ENCODE results near the gene ST8SIA6.

Gene ST8SIA6

DNA sequence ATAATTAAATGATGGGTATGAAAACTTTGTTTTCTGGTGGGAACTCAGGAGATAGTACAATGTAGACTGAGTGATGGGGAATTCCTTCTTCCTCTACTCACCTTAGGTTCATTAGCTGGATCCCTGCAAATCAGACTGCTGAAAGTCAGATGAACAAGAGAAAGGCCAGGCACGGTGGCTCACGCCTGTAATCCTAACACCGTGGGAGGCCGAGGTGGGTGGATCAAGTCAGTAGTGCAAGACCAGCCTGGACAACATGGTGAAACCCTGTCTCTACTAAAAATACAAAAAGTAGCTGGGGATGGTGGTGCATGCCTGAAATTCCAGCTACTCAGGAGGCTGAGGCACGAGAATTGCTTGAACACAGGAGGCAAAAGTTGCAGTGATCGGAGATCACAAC lies 28.7 kb upstream of the ST8SIA6 start:
- in situ Hi-C loops (cut with MboI; ENCODE audit: low pct_unique_long_range_greater_than_20kb, low sequenced_read_pairs, unreplicated experiment), result no loop called here
- no peak for DNase-seq (ENCODE audit: low spot score)
- TF ChIP-seq, protein P1, sequence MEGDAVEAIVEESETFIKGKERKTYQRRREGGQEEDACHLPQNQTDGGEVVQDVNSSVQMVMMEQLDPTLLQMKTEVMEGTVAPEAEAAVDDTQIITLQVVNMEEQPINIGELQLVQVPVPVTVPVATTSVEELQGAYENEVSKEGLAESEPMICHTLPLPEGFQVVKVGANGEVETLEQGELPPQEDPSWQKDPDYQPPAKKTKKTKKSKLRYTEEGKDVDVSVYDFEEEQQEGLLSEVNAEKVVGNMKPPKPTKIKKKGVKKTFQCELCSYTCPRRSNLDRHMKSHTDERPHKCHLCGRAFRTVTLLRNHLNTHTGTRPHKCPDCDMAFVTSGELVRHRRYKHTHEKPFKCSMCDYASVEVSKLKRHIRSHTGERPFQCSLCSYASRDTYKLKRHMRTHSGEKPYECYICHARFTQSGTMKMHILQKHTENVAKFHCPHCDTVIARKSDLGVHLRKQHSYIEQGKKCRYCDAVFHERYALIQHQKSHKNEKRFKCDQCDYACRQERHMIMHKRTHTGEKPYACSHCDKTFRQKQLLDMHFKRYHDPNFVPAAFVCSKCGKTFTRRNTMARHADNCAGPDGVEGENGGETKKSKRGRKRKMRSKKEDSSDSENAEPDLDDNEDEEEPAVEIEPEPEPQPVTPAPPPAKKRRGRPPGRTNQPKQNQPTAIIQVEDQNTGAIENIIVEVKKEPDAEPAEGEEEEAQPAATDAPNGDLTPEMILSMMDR (IDR thresholded peaks at IDR 0.05; ENCODE audit: extremely low read depth, insufficient read depth, missing control alignments), result no peak

DNA sequence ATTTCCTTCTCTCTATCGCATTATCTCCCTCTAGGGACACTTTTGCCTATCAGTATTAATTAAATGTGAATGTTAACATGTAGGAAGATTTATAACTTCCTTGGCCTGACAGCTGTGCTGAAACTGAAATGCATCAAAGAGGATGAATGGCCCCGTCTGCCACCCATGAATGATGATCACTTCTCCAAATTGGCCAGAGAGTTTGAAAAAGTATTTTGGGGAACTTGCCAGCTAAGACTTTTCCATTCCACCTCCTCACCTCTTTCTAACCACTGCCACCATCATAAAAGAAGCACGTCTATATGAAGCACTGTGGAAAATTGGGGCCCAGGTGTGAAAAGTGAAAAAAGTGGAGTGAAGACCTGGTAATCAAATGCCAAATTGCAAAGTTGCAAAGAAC lies 25.4 kb upstream of the ST8SIA6 start:
- TF ChIP-seq, protein P1 (IDR thresholded peaks at IDR 0.05; ENCODE audit: extremely low read depth, insufficient read depth, missing control alignments), result no peak
- in situ Hi-C loops (cut with MboI; ENCODE audit: low pct_unique_long_range_greater_than_20kb, low sequenced_read_pairs, unreplicated experiment), result no loop called here
- DNase-seq (ENCODE audit: low spot score), result no peak

DNA sequence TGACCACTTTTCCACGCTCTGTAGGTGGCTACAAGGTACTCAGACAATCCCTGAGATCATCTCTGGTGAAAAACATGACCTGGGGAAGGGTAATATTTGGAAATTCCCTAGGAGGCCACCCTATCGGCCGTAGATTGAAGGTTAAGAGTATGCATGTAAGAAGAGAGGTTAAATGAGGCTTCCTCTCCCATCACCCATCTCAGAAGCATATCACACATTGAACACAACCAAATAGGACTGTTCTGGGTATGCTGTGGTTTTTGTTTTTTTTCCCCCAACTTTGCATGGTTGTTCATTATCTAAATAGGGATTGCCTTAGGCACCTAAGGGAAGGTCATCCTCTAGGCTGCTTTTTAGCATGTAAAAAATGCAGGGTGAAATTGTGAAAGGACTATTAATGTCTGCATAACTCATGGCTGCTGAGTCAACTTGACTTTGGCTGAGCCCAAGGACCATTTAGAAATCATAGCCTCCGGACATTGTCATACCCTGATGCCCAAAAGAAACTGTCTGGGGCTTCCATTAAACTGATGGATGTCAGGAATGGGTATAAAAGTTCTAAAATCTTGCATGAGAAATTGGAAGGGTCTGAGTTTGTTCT lies 24.7 kb upstream of the ST8SIA6 start:
- TF ChIP-seq, protein P1 (IDR thresholded peaks at IDR 0.05; ENCODE audit: extremely low read depth, insufficient read depth, missing control alignments), result no peak
- in situ Hi-C loops (cut with MboI; ENCODE audit: low pct_unique_long_range_greater_than_20kb, low sequenced_read_pairs, unreplicated experiment), result no loop called here
- no peak for DNase-seq (ENCODE audit: low spot score)

DNA sequence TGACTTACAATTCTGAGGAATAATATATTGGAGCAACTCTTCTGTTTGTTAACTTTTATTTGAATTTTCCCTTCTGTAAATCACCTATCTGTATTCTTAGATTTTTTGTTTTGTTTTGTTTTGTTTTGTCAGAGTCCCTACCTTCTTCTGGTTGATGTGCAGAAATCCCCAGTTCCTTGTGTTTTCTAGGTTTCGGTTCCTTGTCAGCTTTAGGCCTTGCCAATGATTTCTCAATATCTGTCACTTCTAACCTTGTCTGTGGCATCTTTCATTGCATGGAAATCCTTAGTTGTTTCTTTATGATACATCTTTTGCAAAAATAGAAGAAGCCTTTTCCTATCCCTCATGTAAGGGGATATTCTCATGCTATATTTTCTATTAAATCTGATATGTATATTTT lies 21.7 kb upstream of the ST8SIA6 start:
- TF ChIP-seq, protein P1 (IDR thresholded peaks at IDR 0.05; ENCODE audit: extremely low read depth, insufficient read depth, missing control alignments), result no peak
- DNase-seq (ENCODE audit: low spot score), result no peak
- in situ Hi-C loops (cut with MboI; ENCODE audit: low pct_unique_long_range_greater_than_20kb, low sequenced_read_pairs, unreplicated experiment), result no loop called here

DNA sequence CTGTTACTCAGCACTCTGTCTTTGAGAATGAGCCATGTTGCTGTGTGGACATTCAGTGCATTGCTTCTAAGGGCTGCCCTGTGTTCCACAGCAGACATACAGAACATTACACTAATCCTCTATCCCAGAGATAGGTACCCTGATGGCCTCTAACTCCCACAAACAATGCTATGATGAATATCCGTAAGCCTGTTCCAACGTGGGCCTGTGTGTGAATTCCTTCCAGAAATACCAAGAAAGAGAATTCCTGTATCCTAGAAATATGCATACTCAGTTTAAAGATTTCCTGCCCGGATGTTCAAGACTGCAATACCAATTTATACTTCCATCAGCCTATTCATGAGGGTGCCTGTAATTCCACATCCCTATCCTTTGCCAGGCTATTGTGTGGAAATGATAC lies 21.3 kb upstream of the ST8SIA6 start:
- TF ChIP-seq, protein P1 (IDR thresholded peaks at IDR 0.05; ENCODE audit: extremely low read depth, insufficient read depth, missing control alignments), result no peak
- in situ Hi-C loops (cut with MboI; ENCODE audit: low pct_unique_long_range_greater_than_20kb, low sequenced_read_pairs, unreplicated experiment), result no loop called here
- DNase-seq (ENCODE audit: low spot score), result no peak

DNA sequence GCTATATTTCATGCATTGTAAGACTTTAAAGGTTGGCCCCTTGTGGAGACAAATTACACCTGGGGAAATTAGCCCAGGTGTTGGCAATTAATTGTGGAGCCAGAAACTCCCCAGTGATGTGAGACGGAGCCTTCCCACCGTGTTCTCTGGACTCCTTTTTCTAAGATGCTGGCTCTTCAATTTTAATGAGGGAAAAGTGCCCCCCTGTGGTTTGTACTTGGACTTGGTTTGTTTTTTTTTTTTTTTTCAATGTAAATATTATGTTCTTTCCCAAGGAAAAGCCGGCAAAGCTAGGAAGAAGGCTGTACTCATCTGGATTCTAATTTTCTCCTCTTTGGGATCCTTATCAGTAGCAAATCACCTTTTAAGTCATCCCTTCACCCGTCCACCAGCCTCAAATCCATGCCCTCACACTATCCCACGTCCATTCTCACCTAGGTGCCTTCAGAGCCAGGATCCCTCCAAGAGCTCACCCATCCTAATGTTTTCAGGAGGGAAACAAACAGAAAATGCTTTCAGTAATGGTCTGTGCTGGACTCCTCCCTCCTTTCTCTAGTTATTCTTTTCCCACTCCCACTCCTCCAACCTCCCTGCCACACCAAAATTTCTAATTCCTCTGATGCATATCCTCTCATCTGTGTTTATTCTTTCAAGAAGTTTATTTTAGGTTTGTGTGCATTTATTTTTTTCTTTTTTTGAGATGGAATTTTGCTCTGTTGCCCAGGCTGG lies 20.4 kb upstream of the ST8SIA6 start:
- in situ Hi-C loops (cut with MboI; ENCODE audit: low pct_unique_long_range_greater_than_20kb, low sequenced_read_pairs, unreplicated experiment), result no loop called here
- no peak for DNase-seq (ENCODE audit: low spot score)
- TF ChIP-seq, protein P1 (IDR thresholded peaks at IDR 0.05; ENCODE audit: extremely low read depth, insufficient read depth, missing control alignments), result no peak
